Sigmoid colon (tissue), 7 donors: ENCODE data around the gene AGR2. TPM values are rescaled to one million over a fixed set of nuclear protein-coding genes. Genes with fewer than 3 reads are reported as not detected.

Experiments used
- DNase-seq: peaks from one replicate; pipeline ENCODE4 v3.0.0-alpha.2; 2019
- H3K27ac ChIP-seq, 4 donors: fragments of 200-600 bp; sonication (generic); one replicate each; pipeline ENCODE4 v1.5.1; 2016 to 2019; ENCODE audit warnings: mild to moderate bottlenecking in 1 of 4
- H3K27me3 ChIP-seq, 3 donors: fragments of 200-600 bp; sonication (generic); one replicate each; pipeline ENCODE4 v1.5.1; 2019; ENCODE audit warnings: mild to moderate bottlenecking in 1 of 3
- H3K36me3 ChIP-seq, 4 donors: fragments of 200-600 bp; sonication (generic); one replicate each; pipeline ENCODE4 v1.5.1; 2016 to 2019
- H3K4me1 ChIP-seq, 4 donors: fragments of 200-600 bp; sonication (generic); one replicate each; pipeline ENCODE4 v1.5.1; 2017 to 2019
- H3K4me3 ChIP-seq, 4 donors: fragments of 200-600 bp; sonication (generic); one replicate each; pipeline ENCODE4 v1.5.1; 2017 to 2019; ENCODE audit warnings: mild to moderate bottlenecking in 2 of 4, moderate library complexity in 1 of 4
- H3K9me3 ChIP-seq, 4 donors: fragments of 200-600 bp in 3 of 4; sonication (generic) in 3 of 4; one replicate each; pipeline versions ENCODE4 v1.5.1 to v1.6.1; 2013 to 2019
- EP300 ChIP-seq, 4 donors: sonication (generic); formaldehyde crosslinking; IDR thresholded peaks; one replicate each; pipeline ENCODE4 v1.6.1; 2017; ENCODE audit warnings: antibody characterized with exemption in 4 of 4
- POLR2A ChIP-seq, 2 donors: fragments of 450-650 bp; IDR thresholded peaks; one replicate each; pipeline ENCODE4 v1.6.1; 2016; ENCODE audit warnings: antibody characterized with exemption in 2 of 2, mild to moderate bottlenecking in 2 of 2, moderate library complexity in 2 of 2
- POLR2AphosphoS5 ChIP-seq, 4 donors: sonication (generic); formaldehyde crosslinking; IDR thresholded peaks; one replicate each; pipeline ENCODE4 v1.6.1; 2017; ENCODE audit warnings: antibody characterized with exemption in 4 of 4
- WGBS, 2 donors: extraction: QIAGEN DNeasy Blood & Tissue Kit; methylation state at CpG; one replicate each; pipeline ENCODE4 v1.1.7; 2013; 5-methylcytosine and 5-hydroxymethylcytosine counted together
- intact Hi-C: fragments of 100-400 bp; cut with DNase I; formaldehyde crosslinking; loops from one replicate; pipeline ENCODE4 v1.15.1; 2023
- polyA plus RNA-seq, 3 donors: library from polyadenylated mRNA; stranded (reverse); fragments of 200-250 nt; gene quantifications; one replicate each; pipeline ENCODE4 v1.2.3, GENCODE V29; 2013
- total RNA-seq, 4 donors: library from RNA; depleted of rRNA; stranded (reverse); fragments of >200 nt; gene quantifications; one replicate each; pipeline ENCODE4 v1.1.0, GENCODE V29; 2016
- TF ChIP-seq, protein P1 (sequence below), 4 experiments: fragments of 450-650 bp in 3 of 4; fragments of 200-600 bp in 1 of 4; IDR thresholded peaks; one replicate each; pipeline ENCODE4 v1.5.1; 2016 to 2019; ENCODE audit warnings: antibody characterized with exemption in 4 of 4, mild to moderate bottlenecking in 3 of 4, moderate library complexity in 2 of 4
- donor health status: healthy with polysubstance abuse.
- donor health status: Bipolar disorder and iron deficiency.
- donor health status: healthy.

The AGR2 gene
- total and polyA plus RNA-seq, 7 donors, result 345 to 1,393 (median 370) TPM; not detected in 4

DNA sequence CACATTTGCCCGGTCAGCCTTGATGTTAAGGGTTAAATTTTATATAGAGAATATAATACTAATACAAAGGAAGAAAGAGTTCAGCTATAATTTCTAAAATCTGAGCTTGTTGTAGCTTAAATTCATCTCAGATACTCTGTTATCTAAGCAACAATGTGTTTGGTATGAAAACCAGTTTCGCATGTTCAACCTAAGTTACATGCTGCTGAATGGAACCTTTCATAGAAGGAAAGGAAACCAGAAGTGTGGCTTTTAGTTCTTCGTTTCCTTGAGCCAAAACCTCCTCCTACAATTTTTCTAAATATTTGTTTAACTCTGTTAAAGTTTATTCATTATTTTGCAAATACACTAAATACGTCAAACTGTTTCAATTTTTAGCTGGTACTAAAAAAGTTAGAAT lies 18.5 kb downstream of the AGR2 start:
- Histone ChIP-seq H3K36me3 (no peaks in the 10 kb centered on the region), H3K27ac (no peak overlapping the region), H3K4me3 (no peak overlapping the region), H3K4me1 (no peaks in the 10 kb centered on the region), H3K9me3 (no peaks in the 10 kb centered on the region), H3K27me3 (no peaks in the 10 kb centered on the region)
- intact Hi-C loops, result no loop called here
- 25 to 61% methylated on average over 4 of the region's 4 CpGs for WGBS, 2 donors
- DNase-seq, result no peak
- TF ChIP-seq POLR2AphosphoS5 (IDR thresholded peaks at IDR 0.05), result no peak
- no peak for TF ChIP-seq EP300 (IDR thresholded peaks at IDR 0.05)
- TF ChIP-seq, protein P1, sequence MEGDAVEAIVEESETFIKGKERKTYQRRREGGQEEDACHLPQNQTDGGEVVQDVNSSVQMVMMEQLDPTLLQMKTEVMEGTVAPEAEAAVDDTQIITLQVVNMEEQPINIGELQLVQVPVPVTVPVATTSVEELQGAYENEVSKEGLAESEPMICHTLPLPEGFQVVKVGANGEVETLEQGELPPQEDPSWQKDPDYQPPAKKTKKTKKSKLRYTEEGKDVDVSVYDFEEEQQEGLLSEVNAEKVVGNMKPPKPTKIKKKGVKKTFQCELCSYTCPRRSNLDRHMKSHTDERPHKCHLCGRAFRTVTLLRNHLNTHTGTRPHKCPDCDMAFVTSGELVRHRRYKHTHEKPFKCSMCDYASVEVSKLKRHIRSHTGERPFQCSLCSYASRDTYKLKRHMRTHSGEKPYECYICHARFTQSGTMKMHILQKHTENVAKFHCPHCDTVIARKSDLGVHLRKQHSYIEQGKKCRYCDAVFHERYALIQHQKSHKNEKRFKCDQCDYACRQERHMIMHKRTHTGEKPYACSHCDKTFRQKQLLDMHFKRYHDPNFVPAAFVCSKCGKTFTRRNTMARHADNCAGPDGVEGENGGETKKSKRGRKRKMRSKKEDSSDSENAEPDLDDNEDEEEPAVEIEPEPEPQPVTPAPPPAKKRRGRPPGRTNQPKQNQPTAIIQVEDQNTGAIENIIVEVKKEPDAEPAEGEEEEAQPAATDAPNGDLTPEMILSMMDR (IDR thresholded peaks at IDR 0.05), result no peak
- TF ChIP-seq POLR2A (IDR thresholded peaks at IDR 0.05), result no peak

DNA sequence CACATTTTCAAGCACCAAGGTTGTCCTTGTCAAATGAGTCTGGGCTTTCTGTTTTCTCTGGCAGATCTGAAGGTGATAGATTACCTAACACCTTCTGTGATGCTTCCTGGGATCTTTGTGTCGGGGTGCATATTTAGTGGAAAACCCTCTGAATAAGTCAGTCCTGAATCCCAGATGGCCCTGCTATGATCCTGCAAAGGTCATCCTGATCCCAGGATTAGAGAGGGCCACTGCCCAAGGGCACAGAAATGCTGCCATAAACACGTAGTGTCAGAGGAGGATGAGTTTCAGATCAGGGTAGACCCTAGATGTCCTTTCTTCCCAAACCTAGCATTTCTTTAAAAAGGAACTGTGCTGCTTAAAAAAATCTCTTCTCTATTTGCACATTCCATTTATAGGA lies 19.0 kb downstream of the AGR2 start:
- H3K36me3 ChIP-seq, result no peaks in the 10 kb centered on the region
- H3K9me3 ChIP-seq, result no peaks in the 10 kb centered on the region
- no peak overlapping the region for H3K27ac ChIP-seq
- no peak overlapping the region for H3K4me3 ChIP-seq
- whole genome bisulfite sequencing, 2 donors, result 78 to 86% methylated on average over 2 of the region's 2 CpGs
- no peak for TF ChIP-seq POLR2AphosphoS5 (IDR thresholded peaks at IDR 0.05)
- TF ChIP-seq POLR2A (IDR thresholded peaks at IDR 0.05), result no peak
- TF ChIP-seq, protein P1 (IDR thresholded peaks at IDR 0.05), result no peak
- TF ChIP-seq EP300 (IDR thresholded peaks at IDR 0.05), result no peak
- DNase-seq, result no peak
- intact Hi-C loops, result no loop called here
- H3K4me1 ChIP-seq, result no peaks in the 10 kb centered on the region
- H3K27me3 ChIP-seq, result no peaks in the 10 kb centered on the region

DNA sequence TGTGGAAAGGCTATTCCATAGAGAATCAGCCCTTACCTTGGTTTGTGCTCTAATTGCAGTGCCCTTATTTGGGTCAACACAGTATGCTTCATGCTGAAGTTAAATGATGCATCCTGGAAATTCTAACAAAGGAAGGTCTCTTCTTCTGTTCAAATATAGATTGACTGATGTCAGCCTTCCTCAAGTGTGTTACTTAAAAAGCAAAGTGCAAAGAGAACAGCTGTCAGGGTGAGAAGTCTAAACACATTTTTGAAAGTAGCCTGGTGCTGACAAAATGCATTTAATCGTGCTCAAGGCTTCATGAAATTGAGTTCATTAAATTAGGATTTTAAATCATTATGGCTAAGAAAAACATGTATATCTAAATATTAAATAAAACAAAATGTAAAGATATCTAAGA lies 19.5 kb downstream of the AGR2 start:
- no peaks in the 10 kb centered on the region for H3K9me3 ChIP-seq
- intact Hi-C loops, result no loop called here
- DNase-seq, result no peak
- no peak overlapping the region for H3K27ac ChIP-seq
- H3K4me3 ChIP-seq, result no peak overlapping the region
- no peak for TF ChIP-seq POLR2AphosphoS5 (IDR thresholded peaks at IDR 0.05)
- no peaks in the 10 kb centered on the region for H3K27me3 ChIP-seq
- no peaks in the 10 kb centered on the region for H3K36me3 ChIP-seq
- no peaks in the 10 kb centered on the region for H3K4me1 ChIP-seq
- WGBS, 2 donors, result 81 to 90% methylated on average over 1 of the region's 1 CpG

DNA sequence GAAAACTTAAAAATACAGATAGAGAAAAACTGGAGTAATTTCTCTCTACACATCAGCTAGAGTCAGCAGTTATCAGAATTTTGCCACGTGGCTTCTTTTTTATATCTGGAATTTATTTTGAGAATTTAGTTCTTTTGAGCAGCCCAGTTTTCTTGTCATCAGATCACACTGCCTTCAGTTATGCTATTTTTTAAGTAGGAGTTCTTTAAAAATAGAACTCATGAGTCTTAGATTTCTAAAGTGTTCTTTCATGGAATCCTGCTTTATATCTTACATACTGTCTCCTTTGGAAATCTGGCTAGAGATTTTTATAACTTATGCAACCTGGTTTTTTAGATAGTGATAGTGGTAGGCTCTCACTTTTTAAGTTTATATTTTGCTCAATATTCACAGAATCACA lies 24.2 kb downstream of the AGR2 start:
- DNase-seq, result no peak
- no peaks in the 10 kb centered on the region for H3K36me3 ChIP-seq
- no peak overlapping the region for H3K27ac ChIP-seq
- H3K4me1 ChIP-seq, result no peaks in the 10 kb centered on the region
- 89 to 91% methylated on average over 1 of the region's 1 CpG for WGBS, 2 donors
- intact Hi-C loops, result no loop called here
- no peaks in the 10 kb centered on the region for H3K27me3 ChIP-seq
- TF ChIP-seq, protein P1 (IDR thresholded peaks at IDR 0.05), result no peak
- no peak for TF ChIP-seq EP300 (IDR thresholded peaks at IDR 0.05)
- TF ChIP-seq POLR2AphosphoS5 (IDR thresholded peaks at IDR 0.05), result no peak
- H3K4me3 ChIP-seq, result no peak overlapping the region
- no peaks in the 10 kb centered on the region for H3K9me3 ChIP-seq

DNA sequence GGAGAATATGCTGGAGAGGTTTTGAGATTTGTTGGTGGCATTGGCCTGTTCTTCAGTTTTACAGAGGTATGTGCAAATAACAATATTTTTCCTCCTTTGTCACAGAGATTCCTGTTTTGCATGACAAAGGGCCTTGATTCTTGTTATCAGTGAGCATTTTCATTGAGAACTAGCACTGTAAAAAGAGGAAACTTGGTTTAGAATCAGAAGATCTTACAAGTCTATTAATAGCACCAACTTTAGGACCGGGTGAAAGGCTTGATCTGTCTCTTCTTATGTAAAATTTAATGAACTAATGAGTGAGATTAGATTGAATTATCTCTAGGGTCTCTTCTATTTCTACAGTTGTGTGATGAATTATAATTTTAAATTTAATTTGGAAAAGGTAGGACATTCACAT lies 25.7 kb downstream of the AGR2 start:
- Histone ChIP-seq H3K36me3 (no peaks in the 10 kb centered on the region), H3K9me3 (no peaks in the 10 kb centered on the region), H3K27me3 (no peaks in the 10 kb centered on the region), H3K4me3 (no peak overlapping the region), H3K27ac (no peak overlapping the region), H3K4me1 (no peaks in the 10 kb centered on the region)
- TF ChIP-seq POLR2A (IDR thresholded peaks at IDR 0.05) (no peak), EP300 (IDR thresholded peaks at IDR 0.05) (no peak), POLR2AphosphoS5 (IDR thresholded peaks at IDR 0.05) (no peak)
- TF ChIP-seq, protein P1 (IDR thresholded peaks at IDR 0.05), result no peak
- 44 to 89% methylated on average over 1 of the region's 1 CpG for WGBS, 2 donors
- intact Hi-C loops, result no loop called here
- no peak for DNase-seq
